GM19468 (cell line): ENCODE results near the gene WDR36.

ENCODE experiments used
- ATAC-seq: cut with Tn5 transposase; IDR thresholded peaks from one replicate; pipeline ENCODE4 v1.9.1; 2021; ENCODE audit warnings: mild to moderate bottlenecking, moderate library complexity, moderate number of reproducible peaks; ENCODE audit not compliant: unreplicated experiment; ENCODE audit errors: extremely low read depth

Gene WDR36

GRCh38 chr5:111172504-111172903, 80.4 kb downstream of the WDR36 start:
- no peak for ATAC-seq

DNA sequence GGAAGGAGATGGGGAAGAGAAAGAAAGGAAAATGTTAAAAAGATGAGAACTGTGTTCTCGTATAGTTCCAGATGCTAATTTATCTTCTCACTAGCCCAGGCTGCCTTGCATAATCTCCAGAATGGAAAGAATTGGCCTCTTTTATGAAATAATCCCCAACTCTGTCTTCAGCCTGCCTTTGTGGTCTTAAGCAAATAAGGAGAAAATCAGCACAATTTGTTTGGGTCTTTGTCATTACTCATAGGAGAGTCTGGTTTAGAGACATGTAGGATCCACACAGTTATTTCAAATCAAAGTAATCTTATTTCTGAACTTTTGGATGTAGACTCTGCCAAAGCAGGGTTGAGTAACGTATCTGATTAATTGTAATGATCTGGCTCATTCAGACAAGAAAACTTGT, 81.3 kb downstream of the WDR36 start:
- no peak for ATAC-seq
